Adipocyte (in vitro differentiated cells): Measurements from ENCODE around the gene SGK1.
A peak's percentile ranks its signal among the peaks of the same experiment; 100 is the strongest.

Experiments used
- DNase-seq: peaks from one replicate; pipeline ENCODE4 v3.0.0-alpha.2; 2015; ENCODE audit warnings: low read depth
- H3K27me3 ChIP-seq: replicated peaks from 2 replicates; pipeline ENCODE4 v1.7.0; 2013; ENCODE audit warnings: mild to moderate bottlenecking, low read length, moderate library complexity; ENCODE audit not compliant: control insufficient read depth, insufficient read depth
- H3K36me3 ChIP-seq: 2 replicates; pipeline ENCODE4 v1.7.0; 2013; ENCODE audit warnings: low read length, mild to moderate bottlenecking, moderate library complexity; ENCODE audit not compliant: control insufficient read depth, insufficient read depth, severe bottlenecking
- H3K4me1 ChIP-seq: 2 replicates; pipeline ENCODE4 v1.7.0; 2013; ENCODE audit warnings: mild to moderate bottlenecking, low read length, moderate library complexity; ENCODE audit not compliant: control insufficient read depth, insufficient read depth
- H3K4me3 ChIP-seq: 2 replicates; pipeline ENCODE4 v1.7.0; 2013; ENCODE audit warnings: mild to moderate bottlenecking, low read length, moderate library complexity
- H3K9ac ChIP-seq: 2 replicates; pipeline ENCODE4 v1.7.0; 2013; ENCODE audit warnings: mild to moderate bottlenecking, low read length, moderate library complexity
- H3K9me3 ChIP-seq: 2 replicates; pipeline ENCODE4 v1.7.0; 2013; ENCODE audit warnings: mild to moderate bottlenecking, low read length, moderate library complexity; ENCODE audit not compliant: control insufficient read depth

Gene SGK1

GRCh38 chr6:134173936-134174671 lies 143.8 kb downstream of the SGK1 start:
- H3K4me3 ChIP-seq = peak overlapping the region; percentile 94
- DNase-seq = peak; percentile 93
- peak overlapping the region; percentile 87 for H3K9ac ChIP-seq
- H3K4me1 ChIP-seq = peaks cover 42% of the 10 kb centered on the region
- H3K27me3 ChIP-seq = no peaks in the 10 kb centered on the region
- H3K9me3 ChIP-seq = no peaks in the 10 kb centered on the region
- peaks cover 45% of the 10 kb centered on the region for H3K36me3 ChIP-seq

GRCh38 chr6:134173366-134173725 lies 144.6 kb downstream of the SGK1 start:
- H3K9me3 ChIP-seq = no peaks in the 10 kb centered on the region
- H3K9ac ChIP-seq = peak overlapping the region; percentile 87
- H3K4me3 ChIP-seq = peak overlapping the region; percentile 94
- no peaks in the 10 kb centered on the region for H3K27me3 ChIP-seq
- DNase-seq = peak; percentile 12
- peaks cover 49% of the 10 kb centered on the region for H3K36me3 ChIP-seq
- peaks cover 39% of the 10 kb centered on the region for H3K4me1 ChIP-seq

- DNase-seq = no peak
- H3K9ac ChIP-seq = peak overlapping the region; percentile 87
- peaks cover 51% of the 10 kb centered on the region for H3K36me3 ChIP-seq
- no peaks in the 10 kb centered on the region for H3K27me3 ChIP-seq
- H3K9me3 ChIP-seq = no peaks in the 10 kb centered on the region
- peaks cover 37% of the 10 kb centered on the region for H3K4me1 ChIP-seq
- peak overlapping the region; percentile 94 for H3K4me3 ChIP-seq
Observed at GRCh38 chr6:134172706-134173365, 145.1 kb downstream of the SGK1 start.

DNA sequence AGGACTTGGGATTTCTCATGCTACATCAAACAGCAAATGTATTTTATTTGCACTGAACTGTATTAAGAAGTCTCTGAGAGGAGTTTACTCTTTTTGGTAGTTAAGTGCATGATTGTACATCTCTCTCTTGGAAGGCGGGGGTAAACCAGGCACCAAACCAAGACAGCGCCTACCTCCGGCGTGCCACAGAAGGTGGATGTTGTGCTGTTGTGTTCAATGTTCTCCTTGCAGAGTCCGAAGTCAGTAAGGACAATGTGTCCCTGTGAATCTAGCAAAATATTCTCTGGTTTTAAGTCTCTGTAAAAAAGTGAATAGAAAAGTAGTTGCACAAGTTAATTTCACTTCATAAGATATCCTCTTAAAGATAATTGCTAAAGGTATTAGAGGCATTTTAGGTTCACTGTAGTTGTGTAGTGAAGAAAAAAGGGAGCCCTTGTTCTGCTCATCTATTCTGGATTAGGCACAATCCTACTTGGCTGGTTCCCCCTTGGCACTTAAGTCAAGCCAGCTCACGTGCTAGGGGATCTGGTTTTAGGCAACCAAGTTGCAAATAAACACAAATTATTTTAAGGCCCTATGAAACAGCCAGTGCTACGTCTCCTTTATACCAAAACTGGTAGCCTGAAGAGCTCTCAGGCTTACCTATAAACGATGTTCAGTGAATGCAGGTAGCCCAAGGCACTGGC lies 145.7 kb downstream of the SGK1 start:
- Histone ChIP-seq H3K9ac (peak overlapping the region; percentile 87), H3K27me3 (no peaks in the 10 kb centered on the region), H3K4me3 (peak overlapping the region; percentile 94), H3K9me3 (no peaks in the 10 kb centered on the region), H3K4me1 (peaks cover 30% of the 10 kb centered on the region), H3K36me3 (peaks cover 53% of the 10 kb centered on the region)
- no peak for DNase-seq

DNA sequence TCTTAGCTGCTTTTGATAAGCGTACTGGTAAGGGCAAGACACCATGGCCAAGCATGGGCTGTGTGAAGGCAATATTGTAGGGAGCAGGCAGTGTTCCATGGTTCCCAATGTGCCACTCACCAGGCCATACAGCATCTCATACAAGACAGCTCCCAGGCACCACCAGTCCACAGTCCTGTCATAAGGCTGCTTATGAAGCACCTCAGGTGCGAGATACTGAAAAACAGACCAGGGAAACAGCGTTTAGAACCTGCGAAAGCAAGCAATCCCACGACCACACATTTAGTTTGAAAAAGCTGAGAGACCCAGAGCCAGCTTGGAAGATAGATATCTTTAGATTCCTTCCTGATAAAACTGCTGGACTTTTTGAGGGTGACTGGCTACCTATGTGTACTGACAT lies 146.4 kb downstream of the SGK1 start:
- Histone ChIP-seq H3K4me3 (no peak overlapping the region), H3K4me1 (peaks cover 27% of the 10 kb centered on the region), H3K27me3 (no peaks in the 10 kb centered on the region), H3K36me3 (peaks cover 53% of the 10 kb centered on the region), H3K9ac (peak overlapping the region; percentile 6), H3K9me3 (no peaks in the 10 kb centered on the region)
- no peak for DNase-seq

GRCh38 chr6:134170844-134171243 lies 147.1 kb downstream of the SGK1 start:
- H3K9me3 ChIP-seq = no peaks in the 10 kb centered on the region
- H3K9ac ChIP-seq = no peak overlapping the region
- peaks cover 20% of the 10 kb centered on the region for H3K4me1 ChIP-seq
- H3K36me3 ChIP-seq = peaks cover 53% of the 10 kb centered on the region
- no peaks in the 10 kb centered on the region for H3K27me3 ChIP-seq
- H3K4me3 ChIP-seq = no peak overlapping the region
- no peak for DNase-seq

DNA sequence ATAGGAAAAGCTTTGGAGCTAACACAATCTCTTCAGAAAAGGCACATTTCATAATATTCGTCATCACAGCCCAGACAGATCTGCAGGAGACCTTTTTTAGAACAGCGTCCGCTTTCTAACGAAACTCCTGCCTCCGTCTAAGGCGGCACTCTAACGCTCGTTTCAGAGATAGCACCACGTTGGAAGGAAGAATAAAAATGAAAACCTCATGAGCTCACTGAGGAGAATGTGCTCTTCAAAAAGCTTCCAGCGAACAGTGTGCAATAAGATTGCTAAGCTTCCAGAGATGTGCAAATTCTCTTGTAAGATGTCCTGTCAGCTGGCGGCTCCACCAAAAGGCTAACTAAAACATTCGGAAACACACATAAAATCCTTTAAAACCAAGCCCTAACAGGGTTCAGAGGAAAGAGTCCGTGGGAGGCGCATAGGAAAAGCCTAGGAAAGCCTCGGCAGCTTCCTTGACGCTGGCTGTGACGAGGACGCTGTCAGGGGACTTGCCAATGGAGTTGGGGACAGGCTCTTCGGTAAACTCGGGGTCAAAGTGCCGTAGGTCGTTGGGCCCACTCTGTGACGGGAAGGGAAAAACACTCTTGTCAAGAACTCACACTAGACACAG lies 147.9 kb downstream of the SGK1 start:
- Histone ChIP-seq H3K4me3 (no peak overlapping the region), H3K4me1 (peaks cover 20% of the 10 kb centered on the region), H3K27me3 (no peaks in the 10 kb centered on the region), H3K9ac (no peak overlapping the region), H3K9me3 (no peaks in the 10 kb centered on the region), H3K36me3 (peaks cover 53% of the 10 kb centered on the region)
- no peak for DNase-seq

DNA sequence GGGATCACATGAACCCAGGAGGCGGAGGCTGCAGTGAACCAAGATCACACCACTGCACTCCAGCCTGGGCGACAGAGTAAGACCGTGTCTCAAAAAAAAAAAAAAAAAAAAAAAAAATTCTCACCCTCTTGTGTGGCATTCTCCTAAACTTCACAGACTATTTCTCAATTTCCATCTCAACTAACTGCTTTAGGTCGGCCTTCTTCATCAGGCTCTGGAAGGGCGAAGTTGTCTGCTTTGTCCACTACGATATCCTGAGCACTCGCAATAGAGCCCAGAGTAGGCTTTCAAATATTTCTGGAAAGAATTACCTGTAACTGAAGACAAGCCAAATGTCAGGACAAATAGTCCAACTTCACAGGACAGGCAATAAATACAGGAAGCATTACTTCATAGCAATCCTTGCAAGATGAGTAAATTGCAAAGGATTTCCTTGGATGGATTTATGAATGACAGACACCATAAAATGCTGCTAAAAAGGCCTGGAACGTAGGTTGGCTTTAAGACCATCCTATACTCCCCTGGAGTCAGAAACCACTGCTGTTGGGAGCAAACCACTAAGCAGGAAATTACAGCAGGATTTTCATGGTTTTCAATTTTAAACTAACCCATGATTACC lies 149.2 kb downstream of the SGK1 start:
- Histone ChIP-seq H3K27me3 (no peaks in the 10 kb centered on the region), H3K9ac (no peak overlapping the region), H3K4me3 (no peak overlapping the region)

GRCh38 chr6:134166511-134167261 lies 151.2 kb downstream of the SGK1 start:
- H3K9me3 ChIP-seq = no peaks in the 10 kb centered on the region

More for the DNA sequence above, 149.2 kb downstream of the SGK1 start:
- Histone ChIP-seq H3K4me1 (peaks cover 18% of the 10 kb centered on the region), H3K9me3 (no peaks in the 10 kb centered on the region), H3K36me3 (peaks cover 53% of the 10 kb centered on the region)
- no peak for DNase-seq

DNA sequence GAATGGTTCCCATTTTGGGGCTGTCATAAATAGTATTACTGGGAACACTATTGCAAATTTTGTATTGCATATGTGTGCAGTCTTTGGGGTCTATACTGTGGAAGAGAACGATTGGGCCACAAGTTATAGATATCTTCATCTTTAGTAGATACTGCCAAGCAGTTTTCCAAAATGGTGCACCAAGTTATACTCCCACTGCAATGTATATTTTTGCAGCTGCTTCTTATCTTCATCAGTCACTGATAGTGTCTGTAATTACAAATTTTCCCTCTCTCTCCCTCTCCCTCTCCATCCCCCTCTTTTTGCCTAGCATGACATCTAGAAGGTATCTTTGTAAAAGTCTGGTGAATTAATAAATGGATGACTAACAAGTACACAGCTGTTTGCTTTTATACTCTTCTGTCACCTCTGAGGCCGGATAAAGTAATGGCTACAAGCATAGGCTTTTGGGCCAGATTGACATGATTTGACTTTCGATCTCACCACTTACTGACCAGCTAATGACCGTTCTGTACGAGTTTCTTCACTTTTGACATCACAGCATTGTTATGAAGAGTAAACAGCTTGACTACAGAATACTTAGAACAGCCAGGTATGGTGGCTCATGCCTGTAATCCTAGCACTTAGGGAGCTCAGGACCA lies 152.2 kb downstream of the SGK1 start:
- Histone ChIP-seq H3K4me3 (no peak overlapping the region), H3K27me3 (no peaks in the 10 kb centered on the region), H3K9me3 (no peaks in the 10 kb centered on the region), H3K4me1 (peaks cover 4% of the 10 kb centered on the region), H3K9ac (no peak overlapping the region), H3K36me3 (peaks cover 24% of the 10 kb centered on the region)
- DNase-seq = no peak

More at GRCh38 chr6:134166511-134167261, 151.2 kb downstream of the SGK1 start:
- Histone ChIP-seq H3K4me1 (peaks cover 4% of the 10 kb centered on the region), H3K9ac (no peak overlapping the region), H3K27me3 (no peaks in the 10 kb centered on the region), H3K4me3 (no peak overlapping the region), H3K36me3 (peaks cover 34% of the 10 kb centered on the region)
- DNase-seq = no peak
